K562 (cell line): ENCODE measurements around the gene POLR3E. TPM values are rescaled to one million over a fixed set of nuclear protein-coding genes. Genes with fewer than 3 reads are reported as not detected.

Source experiments
- AFF4 ChIP-seq: sonication (generic); formaldehyde crosslinking; IDR thresholded peaks from 2 replicates; pipeline ENCODE4 v1.8.0; 2023; ENCODE audit warnings: mild to moderate bottlenecking, missing genetic modification reagents
- CHD7 ChIP-seq: fragments of 200-600 bp; sonication (generic); IDR thresholded peaks from one replicate; pipeline ENCODE4 v1.6.1; 2012; ENCODE audit warnings: mild to moderate bottlenecking, low read depth, low read length, inconsistent platforms
- PHF21A ChIP-seq: fragments of 450-650 bp; IDR thresholded peaks from 2 replicates; pipeline ENCODE4 v1.6.1; 2017; ENCODE audit warnings: low read depth, borderline replicate concordance
- SETDB1 ChIP-seq: IDR thresholded peaks from one replicate; pipeline ENCODE4 v1.6.1; 2012; ENCODE audit warnings: low read length, control low read depth, inconsistent platforms
- SP2 ChIP-seq: IDR thresholded peaks from 2 replicates; pipeline ENCODE4 v1.6.1; 2011; ENCODE audit warnings: mild to moderate bottlenecking, low read depth, low read length, moderate library complexity; ENCODE audit not compliant: poor library complexity, severe bottlenecking; ENCODE audit errors: extremely low read depth
- ZBTB11 ChIP-seq, 3 experiments: fragments of 200-800 bp in 1 of 3; fragments of 250-450 bp in 1 of 3; fragments of 450-650 bp in 1 of 3; sonication (Bioruptor Pico) in 1 of 3; sonication (Bioruptor generic) in 1 of 3; formaldehyde crosslinking in 1 of 3; IDR thresholded peaks; 2 replicates each; pipeline versions ENCODE4 v1.6.1 to v1.8.0; 2016 to 2022; ENCODE audit warnings: mild to moderate bottlenecking in 2 of 3, missing genetic modification characterization in 2 of 3, missing compliant biosample characterization in 1 of 3, moderate library complexity in 1 of 3
- polyA plus RNA-seq, 8 experiments: library from polyadenylated mRNA; depleted of rRNA in 4 of 8; stranded (reverse) in 5 of 8; unstranded in 3 of 8; fragments of >200 nt; fragmentation: Nextera tagmentation in 2 of 8; fragmentation: Illumina TruSeq in 1 of 8; extraction: Ambion mirVana in 2 of 8; extraction: Trizol in 1 of 8; gene quantifications; 2 replicates each; pipeline versions ENCODE4 v1.2.1 to v1.2.3, GENCODE V29; 2011 to 2014; ENCODE audit warnings: inconsistent platforms in 1 of 8, missing spikeins in 1 of 8
- total RNA-seq, 7 experiments: library from RNA; depleted of rRNA in 6 of 7; stranded (reverse); fragments of >200 nt in 6 of 7; fragmentation: Illumina TruSeq in 2 of 7; extraction: Trizol in 2 of 7; gene quantifications; 2 replicates each; pipeline versions ENCODE4 v1.2.1 to v1.2.3, GENCODE V29; 2011 to 2021; ENCODE audit warnings: low replicate concordance in 1 of 7

The POLR3E gene
- total and polyA plus RNA-seq, 9 of the 15 experiments (the other 6 are each of a cell fraction or from before 2014, with no cell fraction given) = 17.7 to 151 (median 82.6) TPM

- TF ChIP-seq CHD7 (no peak), SP2 (peak; percentile 90), ZBTB11 (CRISPR knock-in tag; IDR thresholded peaks at IDR 0.05) (peak in 2 of 3 experiments; percentile 34 to 46; a peak in 2 of 6 replicates), SETDB1 (no peak), PHF21A (peak; percentile 67; the same call in 1 of the 2 replicates), AFF4 (CRISPR knock-in tag) (no peak)
Measured at GRCh38 chr16:22374311-22375116, 77.3 kb downstream of the POLR3E start, which contains the start of gene CDR2 (continued).
